GM21423 (cell line): Measurements from ENCODE around the gene HADH.
A peak's percentile ranks its signal among the peaks of the same experiment; 100 is the strongest.
"Not testable (repeated sequence)": the region's sequence is repeated elsewhere in the genome, so short reads cannot be mapped to it uniquely, and the experiment has no call there.

ENCODE experiments used
- ATAC-seq: cut with Tn5 transposase; IDR thresholded peaks from one replicate; pipeline ENCODE4 v1.9.1; 2021; ENCODE audit warnings: mild to moderate bottlenecking, moderate library complexity; ENCODE audit not compliant: unreplicated experiment

HADH gene

GRCh38 chr4:108029731-108030130, 40.0 kb downstream of the HADH start:
- no peak for ATAC-seq

- ATAC-seq = peak; percentile 92
Measured at GRCh38 chr4:108030332-108030731, 40.6 kb downstream of the HADH start.

DNA sequence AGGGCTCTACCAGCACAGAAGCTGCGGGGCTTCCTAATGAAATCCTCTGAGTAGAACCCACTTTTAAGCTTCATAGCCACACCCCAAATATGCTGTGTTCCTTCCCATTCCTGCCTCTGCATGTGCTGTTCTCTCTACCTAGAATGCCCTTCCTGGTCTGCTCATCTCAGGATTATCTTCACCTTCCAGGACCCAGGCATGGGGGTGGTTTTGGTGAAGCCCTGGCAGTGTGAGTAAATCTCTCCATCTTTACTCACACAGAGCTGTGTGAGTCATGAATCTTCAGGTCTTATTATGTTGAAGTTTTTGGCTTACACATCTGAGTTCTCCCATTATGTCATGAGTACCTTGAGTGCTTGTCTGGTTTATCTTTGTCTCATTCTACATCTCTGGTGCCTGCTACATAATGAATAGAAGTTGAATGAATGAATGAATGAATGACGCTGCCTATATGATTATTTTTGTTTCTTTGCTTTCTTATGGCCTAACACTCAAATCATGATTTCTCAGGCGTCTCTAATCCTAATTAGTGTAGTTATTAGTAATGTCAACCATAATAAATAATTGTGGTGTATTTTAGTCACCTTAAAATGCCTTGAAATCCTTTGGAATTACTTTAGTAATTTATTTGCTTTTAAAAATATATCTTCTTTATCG, 41.9 kb downstream of the HADH start:
- no peak for ATAC-seq

DNA sequence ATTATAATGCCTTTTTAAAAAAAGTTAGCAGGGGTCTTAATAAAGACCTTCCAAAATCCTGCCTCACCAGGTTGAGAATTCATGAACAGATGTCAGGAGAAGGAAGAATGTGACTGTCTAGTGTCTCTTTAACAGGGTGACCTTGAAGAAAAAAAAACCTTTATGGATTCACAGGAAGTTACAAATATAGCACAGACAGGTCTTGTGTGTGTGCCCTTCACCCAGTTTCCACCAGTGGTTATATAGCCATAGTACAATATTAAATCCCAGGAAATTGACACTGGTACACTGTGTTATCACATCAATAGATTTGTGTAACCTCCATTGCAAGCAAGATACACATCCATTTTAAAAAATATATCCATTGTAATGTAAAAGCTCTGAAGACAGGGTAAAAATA, 43.7 kb downstream of the HADH start:
- ATAC-seq = no peak

GRCh38 chr4:108034565-108034964, 44.9 kb downstream of the HADH start:
- ATAC-seq = no peak

DNA sequence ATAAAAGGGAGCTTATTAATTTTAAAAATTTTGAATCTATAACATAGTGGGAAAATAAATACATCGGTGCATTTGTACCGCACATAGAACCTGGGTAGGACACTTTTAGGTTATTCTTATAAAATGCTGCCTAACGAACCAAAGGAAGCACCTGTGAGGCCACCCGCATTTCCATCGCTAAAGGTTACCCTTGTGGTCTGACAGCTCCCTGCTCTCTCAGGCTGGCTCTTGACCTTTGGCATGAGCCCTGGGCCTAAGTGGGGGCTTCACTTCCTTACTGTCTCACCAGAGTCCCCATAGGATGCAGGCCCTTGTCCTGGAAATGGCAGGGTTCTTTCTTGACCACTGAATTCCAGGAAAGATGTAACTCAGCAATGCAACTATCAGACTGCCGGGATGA, 46.0 kb downstream of the HADH start:
- peak; percentile 43 for ATAC-seq

- peak; percentile 93 for ATAC-seq
Measured at GRCh38 chr4:108036213-108036612, 46.5 kb downstream of the HADH start.

GRCh38 chr4:108037884-108038283, 48.2 kb downstream of the HADH start:
- ATAC-seq = no peak

DNA sequence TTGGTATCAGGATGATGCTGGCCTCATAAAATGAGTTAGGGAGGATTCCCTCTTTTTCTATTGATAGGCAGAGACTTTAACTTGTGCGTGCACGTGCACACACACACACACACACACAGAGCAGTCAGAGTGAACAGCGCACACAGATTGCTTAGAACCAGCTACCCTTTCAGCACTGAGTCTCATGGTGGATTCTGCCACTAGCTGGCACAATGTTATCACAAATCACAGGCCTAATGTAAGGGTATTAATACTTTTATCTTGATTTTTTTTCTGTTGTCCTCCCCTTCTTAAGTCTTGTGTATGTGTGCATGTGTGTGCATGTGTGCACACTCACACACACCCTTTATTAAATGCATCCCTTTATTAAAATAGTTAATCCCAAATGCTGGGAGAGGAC, 53.2 kb downstream of the HADH start:
- no peak for ATAC-seq

- ATAC-seq = no peak
Measured at GRCh38 chr4:108043526-108043925, 53.8 kb downstream of the HADH start.

DNA sequence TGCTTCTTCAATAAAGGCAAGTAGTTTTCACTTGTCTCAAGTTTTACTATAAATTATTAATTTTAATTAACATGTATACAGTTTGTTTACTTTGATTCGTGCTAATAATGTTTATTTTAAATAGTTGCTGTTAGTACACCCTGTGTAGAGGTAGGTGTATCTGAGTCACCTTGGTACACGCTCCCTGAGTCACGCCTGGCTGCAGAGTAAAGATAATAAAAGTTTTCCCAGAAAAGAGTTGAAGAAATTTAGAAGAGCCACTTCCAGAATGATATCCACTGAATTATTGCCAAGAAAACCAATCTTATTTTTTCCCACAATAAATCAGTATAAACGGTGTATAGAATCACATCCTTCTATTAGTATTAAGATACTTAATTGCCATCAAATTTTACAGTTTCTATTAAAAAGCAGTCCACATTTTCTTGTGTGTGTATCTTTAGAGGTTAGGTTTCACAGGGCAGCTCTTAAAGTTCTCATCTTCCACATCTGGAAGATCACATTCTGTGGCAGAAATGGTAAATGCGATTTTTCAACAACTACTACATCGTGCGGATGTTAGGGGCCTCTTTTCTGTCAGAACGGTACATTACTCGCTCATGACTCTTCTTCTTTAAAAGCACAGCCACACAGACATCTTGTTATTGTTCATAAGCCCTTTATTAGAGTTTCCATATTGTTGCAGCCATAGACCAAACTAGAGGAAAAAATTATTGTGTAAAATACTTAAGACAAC, 55.4 kb downstream of the HADH start:
- no peak for ATAC-seq

DNA sequence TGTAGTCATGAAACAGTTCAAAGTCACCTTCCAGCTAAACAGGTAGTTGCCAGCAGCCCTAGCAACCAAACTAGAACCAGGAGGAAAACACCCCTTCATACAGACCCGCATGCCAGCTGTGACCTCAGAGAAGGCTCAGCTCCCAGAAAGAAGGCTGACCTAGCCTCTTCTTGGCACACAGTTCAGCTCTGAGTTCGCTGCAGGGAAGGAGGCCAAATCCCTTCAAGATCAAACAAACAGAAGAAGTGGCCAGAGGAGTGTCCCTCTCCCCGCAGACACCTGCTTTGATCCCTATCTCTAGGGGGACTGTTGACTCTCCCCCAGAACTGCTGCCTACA, 56.0 kb downstream of the HADH start:
- no peak for ATAC-seq

DNA sequence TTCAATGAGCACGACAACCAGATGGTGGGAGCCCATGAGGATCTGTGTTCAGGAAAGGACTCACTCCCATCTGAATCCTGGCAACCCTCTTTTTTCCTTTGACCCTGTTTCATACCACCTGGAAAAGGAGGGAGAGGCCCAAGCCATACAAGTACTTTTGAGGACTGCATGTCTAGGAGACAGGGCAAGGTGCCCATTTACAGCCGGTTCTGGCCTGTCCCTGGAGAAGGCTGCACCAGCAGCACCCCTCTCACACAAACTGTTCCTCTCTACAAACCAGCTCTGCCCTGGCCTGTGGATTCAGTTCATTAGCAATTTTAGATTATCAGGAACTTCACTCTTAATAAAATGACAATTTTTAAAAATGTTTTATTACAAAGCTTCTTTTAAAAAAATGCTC, 57.5 kb downstream of the HADH start:
- ATAC-seq = no peak

- no peak for ATAC-seq
Measured at GRCh38 chr4:108048157-108048556, 58.5 kb downstream of the HADH start.

DNA sequence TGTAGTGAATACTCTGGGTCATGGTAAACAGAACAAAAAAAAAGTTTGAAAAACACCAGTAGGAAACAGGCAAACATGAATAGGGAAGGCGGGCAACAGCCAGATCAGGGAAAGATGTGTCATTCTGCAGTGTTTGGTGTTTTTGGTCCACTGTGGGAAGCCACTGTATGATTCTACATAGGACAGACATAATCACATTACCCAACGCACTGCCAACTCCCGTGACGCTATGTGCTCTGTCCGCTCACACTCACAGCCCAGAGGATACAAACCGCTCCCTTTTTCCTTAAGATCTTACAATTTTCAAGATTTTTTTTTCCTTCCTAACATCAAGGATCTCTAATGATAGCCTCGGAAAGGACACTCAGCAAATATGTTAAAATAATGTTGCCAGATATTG, 59.3 kb downstream of the HADH start:
- no peak for ATAC-seq

DNA sequence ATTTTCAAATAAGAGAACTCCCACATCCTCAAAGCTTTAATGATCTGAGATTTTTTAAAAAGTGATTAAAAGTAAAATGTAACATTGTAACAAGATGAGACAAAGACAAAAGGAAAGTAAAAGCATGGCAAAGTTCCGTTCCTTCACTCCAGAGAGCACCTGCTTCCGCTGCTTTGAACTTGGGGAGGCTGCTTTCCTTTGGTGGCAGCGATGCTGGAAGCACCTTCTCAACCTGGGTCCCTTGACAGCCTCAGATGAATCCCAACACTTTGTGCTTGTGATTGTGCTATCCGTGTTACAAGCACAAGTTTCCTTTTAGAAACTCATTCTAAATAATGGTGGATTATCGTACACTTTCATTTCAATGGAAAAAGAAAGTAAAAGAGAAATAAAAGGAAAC, 59.7 kb downstream of the HADH start:
- no peak for ATAC-seq

GRCh38 chr4:108050166-108051111, 60.8 kb downstream of the HADH start:
- not testable (repeated sequence) for ATAC-seq

DNA sequence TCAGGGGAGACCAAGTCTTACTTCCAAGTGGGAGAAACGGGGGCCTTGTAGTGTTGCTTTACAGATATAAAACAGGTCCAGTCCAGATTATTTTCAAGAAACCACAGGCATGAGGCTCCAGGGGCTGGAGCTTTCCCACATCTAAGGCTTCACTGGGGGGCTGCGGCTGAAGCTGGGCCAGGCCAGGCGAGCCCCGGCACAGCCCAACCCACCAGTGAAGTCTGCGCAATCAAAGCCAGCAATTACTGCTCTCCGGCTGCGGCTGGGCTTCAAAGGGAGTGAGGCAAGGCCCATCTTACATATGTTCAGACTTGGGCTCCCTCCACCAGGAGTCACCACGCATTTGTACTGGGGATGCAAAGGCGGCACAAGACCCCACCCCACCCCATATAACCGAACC, 61.7 kb downstream of the HADH start:
- ATAC-seq = no peak

- ATAC-seq = no peak
Measured at GRCh38 chr4:108052558-108053120, 63.0 kb downstream of the HADH start.

- ATAC-seq = peak; percentile 95
Measured at GRCh38 chr4:108053251-108053711, 63.6 kb downstream of the HADH start.

- ATAC-seq = no peak
Measured at GRCh38 chr4:108054025-108054638, 64.4 kb downstream of the HADH start.
